Neutrophil (primary cell): ENCODE measurements around the gene TTC38.

Experiments
- H3K27ac ChIP-seq: fragments of 200-600 bp; sonication (generic); 2 replicates; pipeline ENCODE4 v1.5.1; 2016; ENCODE audit warnings: mild to moderate bottlenecking, moderate library complexity
- H3K27me3 ChIP-seq: fragments of 200-600 bp; sonication (generic); 2 replicates; pipeline ENCODE4 v1.6.0; 2016; ENCODE audit warnings: mild to moderate bottlenecking
- H3K36me3 ChIP-seq: fragments of 200-600 bp; sonication (generic); 2 replicates; pipeline ENCODE4 v1.5.1; 2017
- H3K4me1 ChIP-seq, 2 experiments: fragments of 200-600 bp in 1 of 2; sonication (generic) in 1 of 2; 1 replicate in 1 of 2; 2 replicates in 1 of 2; pipeline versions ENCODE4 v1.5.1 to v1.6.1; 2013 to 2016; ENCODE audit warnings: low read depth in 1 of 2, low read length in 1 of 2, mild to moderate bottlenecking in 1 of 2, moderate library complexity in 1 of 2; ENCODE audit not compliant: control insufficient read depth in 1 of 2, insufficient read depth in 1 of 2
- H3K4me3 ChIP-seq, 2 experiments: fragments of 200-600 bp in 1 of 2; sonication (generic) in 1 of 2; 1 replicate in 1 of 2; 2 replicates in 1 of 2; pipeline ENCODE4 v1.5.1; 2013 to 2016; ENCODE audit warnings: low read depth in 1 of 2, low read length in 1 of 2, mild to moderate bottlenecking in 1 of 2, moderate library complexity in 1 of 2
- H3K9me3 ChIP-seq: fragments of 200-600 bp; sonication (generic); 2 replicates; pipeline ENCODE4 v1.5.1; 2016
- CTCF ChIP-seq: fragments of 200-600 bp; sonication (generic); IDR thresholded peaks from 2 replicates; pipeline ENCODE4 v1.5.1; 2016; ENCODE audit warnings: antibody characterized with exemption

Gene TTC38

GRCh38 chr22:46286941-46287872 lies 19.4 kb downstream of the TTC38 start:
- TF ChIP-seq CTCF: no peak
- Histone ChIP-seq H3K4me3 (peak overlapping the region; percentile 61 to 65), H3K4me1 (peaks cover 25 to 30% of the 10 kb centered on the region in 2 experiments), H3K27ac (peak overlapping the region; percentile 89), H3K36me3 (peaks cover 47% of the 10 kb centered on the region), H3K27me3 (no peaks in the 10 kb centered on the region), H3K9me3 (no peaks in the 10 kb centered on the region)

- no peak for TF ChIP-seq CTCF
- peaks cover 25 to 30% of the 10 kb centered on the region in 2 experiments for H3K4me1 ChIP-seq
- H3K36me3 ChIP-seq: peaks cover 52% of the 10 kb centered on the region
- no peaks in the 10 kb centered on the region for H3K9me3 ChIP-seq
- H3K4me3 ChIP-seq: peak overlapping the region; percentile 61 to 65
- peak overlapping the region; percentile 89 for H3K27ac ChIP-seq
- no peaks in the 10 kb centered on the region for H3K27me3 ChIP-seq
Measured at GRCh38 chr22:46287873-46288751, 20.3 kb downstream of the TTC38 start.

GRCh38 chr22:46288846-46289243 lies 21.0 kb downstream of the TTC38 start:
- peak overlapping the region; percentile 61 to 65 for H3K4me3 ChIP-seq
- no peaks in the 10 kb centered on the region for H3K27me3 ChIP-seq
- peaks cover 25 to 30% of the 10 kb centered on the region in 2 experiments for H3K4me1 ChIP-seq
- peak overlapping the region; percentile 89 for H3K27ac ChIP-seq
- H3K9me3 ChIP-seq: no peaks in the 10 kb centered on the region
- no peak for TF ChIP-seq CTCF
- peaks cover 59% of the 10 kb centered on the region for H3K36me3 ChIP-seq

- peaks cover 55% of the 10 kb centered on the region for H3K36me3 ChIP-seq
- no peaks in the 10 kb centered on the region for H3K9me3 ChIP-seq
- H3K4me1 ChIP-seq: peaks cover 25 to 30% of the 10 kb centered on the region in 2 experiments
- H3K27me3 ChIP-seq: no peaks in the 10 kb centered on the region
- H3K4me3 ChIP-seq: no peak overlapping the region
- TF ChIP-seq CTCF: no peak
- peak overlapping the region; percentile 89 for H3K27ac ChIP-seq
Measured at GRCh38 chr22:46289244-46289891, 21.6 kb downstream of the TTC38 start.

- peaks cover 28 to 37% of the 10 kb centered on the region in 2 experiments for H3K4me1 ChIP-seq
Measured at GRCh38 chr22:46290121-46290842, 22.5 kb downstream of the TTC38 start.

More at GRCh38 chr22:46290121-46290842, 22.5 kb downstream of the TTC38 start:
- Histone ChIP-seq H3K27ac (no peak overlapping the region), H3K36me3 (peaks cover 48% of the 10 kb centered on the region), H3K4me3 (no peak overlapping the region), H3K27me3 (no peaks in the 10 kb centered on the region), H3K9me3 (no peaks in the 10 kb centered on the region)
- TF ChIP-seq CTCF: no peak
